Hepatocyte (in vitro differentiated cells): Measurements from ENCODE around the gene ANAPC1.
"Not testable (repeated sequence)": the region's sequence is repeated elsewhere in the genome, so short reads cannot be mapped to it uniquely, and the experiment has no call there.

Experiments used
- CTCF ChIP-seq: fragments of 200-600 bp; sonication (generic); IDR thresholded peaks from 2 replicates; pipeline ENCODE4 v1.5.1; 2016; ENCODE audit warnings: antibody characterized with exemption, mild to moderate bottlenecking; ENCODE audit not compliant: poor library complexity
- EZH2phosphoT487 ChIP-seq: fragments of 200-600 bp; sonication (generic); IDR thresholded peaks from one replicate; pipeline ENCODE4 v1.6.1; 2018; ENCODE audit warnings: antibody characterized with exemption, mild to moderate bottlenecking, low read depth, moderate library complexity; ENCODE audit not compliant: unreplicated experiment, severe bottlenecking

- not testable (repeated sequence) for TF ChIP-seq CTCF, EZH2phosphoT487
Observed at GRCh38 chr2:111729812-111730458, 154.1 kb downstream of the ANAPC1 start.
